Activated CD4-positive, alpha-beta memory T cell treated with anti-CD3 and anti-CD28 coated beads for 36 hours (primary cell): ENCODE measurements around the gene COX6A2. TPM values are rescaled to one million over a fixed set of nuclear protein-coding genes. Genes with fewer than 3 reads are reported as not detected.

Source experiments
- CTCF ChIA-PET: fragments of 350-600 bp; sonication (Branson Sonifier 250); formaldehyde crosslinking; loops from one replicate; lab custom pipeline; 2021; ENCODE audit warnings: antibody characterized with exemption, inconsistent platforms; lab: Charles Lee
- POLR2A ChIA-PET: fragments of 350-600 bp; sonication (Branson Sonifier 250); formaldehyde crosslinking; loops from one replicate; lab custom pipeline; 2021; ENCODE audit warnings: antibody characterized with exemption; lab: Charles Lee
- DNase-seq: peaks from one replicate; pipeline ENCODE4 v3.0.0-alpha.2; 2020
- H3K27ac Mint-ChIP-seq: one replicate; pipeline ENCODE4 v1.8.0; 2021; ENCODE audit warnings: mixed read lengths
- H3K27me3 Mint-ChIP-seq: one replicate; pipeline ENCODE4 v1.8.0; 2021; ENCODE audit warnings: mixed read lengths
- H3K36me3 Mint-ChIP-seq: one replicate; pipeline ENCODE4 v1.8.0; 2021; ENCODE audit warnings: mixed read lengths
- H3K4me1 Mint-ChIP-seq: one replicate; pipeline ENCODE4 v1.8.0; 2021; ENCODE audit warnings: low read depth, mixed read lengths
- H3K4me3 Mint-ChIP-seq: one replicate; pipeline ENCODE4 v1.8.0; 2021; ENCODE audit warnings: mild to moderate bottlenecking, mixed read lengths
- H3K9me3 Mint-ChIP-seq: one replicate; pipeline ENCODE4 v1.8.0; 2021; ENCODE audit warnings: mixed read lengths
- intact Hi-C: fragments of 100-400 bp; cut with micrococcal nuclease; formaldehyde crosslinking; loops from one replicate; pipeline ENCODE4 v1.15.1; 2023
- total RNA-seq, 2 experiments: library from RNA; stranded (reverse); gene quantifications; one replicate each; pipeline ENCODE4 v1.2.3, GENCODE V29; 2021

Gene COX6A2
- total RNA-seq, 2 experiments from 2014 or later, result not detected

GRCh38 chr16:31459687-31460581 is 31.8 kb upstream of the COX6A2 start:
- DNase-seq, result peak; percentile 100
- POLR2A ChIA-PET, result interaction anchor here (0.6 to 3.8 kb wide), 15 partner anchors 16 to 417 kb away, joined by 3 to 18 read pairs (median 4); partner anchors contain the start of genes FUS, RUSF1, ZNF267 and ZNF646
- CTCF ChIA-PET, result interaction anchor here (0.6 to 4.1 kb wide), 32 partner anchors 8 to 506 kb away, joined by 3 to 41 read pairs (median 4); partner anchors contain the start of genes RUSF1 and ZNF843

GRCh38 chr16:31458844-31459686 is 30.9 kb upstream of the COX6A2 start, which contains the start of gene ARMC5:
Gene ARMC5, plus strand, starts transcription at chr16:31459501. Its CDS starts 24 bp downstream, at chr16:31459525.
- ChIA-PET CTCF (interaction anchor here (1.0 to 4.1 kb wide), 12 partner anchors 11 to 505 kb away, joined by 3 to 41 read pairs (median 9); partner anchors contain the start of genes RUSF1 and ZNF843), POLR2A (interaction anchor here (0.7 to 3.8 kb wide), 14 partner anchors 15 to 418 kb away, joined by 3 to 18 read pairs (median 4); partner anchors contain the start of genes FUS, ZNF267, ZNF646 and ZNF668)
- Mint-ChIP-seq H3K4me1 (peaks cover 48% of the 10 kb centered on the region), H3K27ac (peak within 1 kb of the TSS; percentile 94), H3K36me3 (peaks cover 13% of the 10 kb centered on the region), H3K9me3 (no peaks in the 10 kb centered on the region), H3K27me3 (no peaks in the 10 kb centered on the region), H3K4me3 (peak within 1 kb of the TSS; percentile 87)
- peak; percentile 98 for DNase-seq
- intact Hi-C loops, result loop anchor here (1.0 to 5.0 kb wide), 7 partner anchors 242 to 802 kb away; partner anchors contain the start of genes FBRS, ZNF646 and ZNF668

More at GRCh38 chr16:31459687-31460581, 31.8 kb upstream of the COX6A2 start:
- intact Hi-C loops, result loop anchor here (1.0 to 5.0 kb wide), 9 partner anchors 17 to 803 kb away; partner anchors contain the start of genes FBRS, RUSF1, ZNF646 and ZNF668
- H3K4me3 Mint-ChIP-seq, result peak overlapping the region; percentile 87
- no peaks in the 10 kb centered on the region for H3K9me3 Mint-ChIP-seq
- peaks cover 14% of the 10 kb centered on the region for H3K36me3 Mint-ChIP-seq
- H3K27me3 Mint-ChIP-seq, result no peaks in the 10 kb centered on the region
- peak overlapping the region; percentile 94 for H3K27ac Mint-ChIP-seq
- peaks cover 44% of the 10 kb centered on the region for H3K4me1 Mint-ChIP-seq

GRCh38 chr16:31458073-31458843 is 30.1 kb upstream of the COX6A2 start:
- H3K4me3 Mint-ChIP-seq, result peak overlapping the region; percentile 83
- H3K27ac Mint-ChIP-seq, result peak overlapping the region; percentile 94
- peak; percentile 72 for DNase-seq
- POLR2A ChIA-PET, result interaction anchor here (0.9 to 3.8 kb wide), 11 partner anchors 14 to 419 kb away, joined by 3 to 18 read pairs (median 4); partner anchors contain the start of genes FUS, RUSF1 and ZNF267
- intact Hi-C loops, result loop anchor here (2.0 to 5.0 kb wide), 3 partner anchors 243 to 801 kb away; partner anchors contain the start of gene FBRS
- H3K9me3 Mint-ChIP-seq, result no peaks in the 10 kb centered on the region
- H3K4me1 Mint-ChIP-seq, result peaks cover 53% of the 10 kb centered on the region
- CTCF ChIA-PET, result interaction anchor here (0.9 to 4.1 kb wide), 11 partner anchors 15 to 505 kb away, joined by 3 to 41 read pairs (median 6); partner anchors contain the start of genes RUSF1 and ZNF843
- peaks cover 13% of the 10 kb centered on the region for H3K36me3 Mint-ChIP-seq
- no peaks in the 10 kb centered on the region for H3K27me3 Mint-ChIP-seq

- Mint-ChIP-seq H3K27ac (no peak overlapping the region), H3K9me3 (no peaks in the 10 kb centered on the region), H3K36me3 (peaks cover 13% of the 10 kb centered on the region), H3K4me3 (peak overlapping the region; percentile 26), H3K4me1 (peaks cover 53% of the 10 kb centered on the region), H3K27me3 (no peaks in the 10 kb centered on the region)
- intact Hi-C loops, result loop anchor here (5.0 kb wide), 2 partner anchors 260 to 800 kb away; partner anchors contain the start of gene FBRS
- ChIA-PET CTCF (interaction anchor here (1.4 to 3.4 kb wide), 5 partner anchors 14 to 412 kb away, joined by 5 to 17 read pairs (median 11); partner anchors contain the start of gene ZNF843), POLR2A (interaction anchor here (2.3 kb wide), 1 partner anchor 14 kb away, joined by 6 read pairs; the partner anchor contains the start of gene ZNF843)
- no peak for DNase-seq
Measured at GRCh38 chr16:31456988-31457360, 28.8 kb upstream of the COX6A2 start.

GRCh38 chr16:31455601-31456314 is 27.6 kb upstream of the COX6A2 start:
- intact Hi-C loops, result loop anchor here (5.0 kb wide), 2 partner anchors 262 to 798 kb away; partner anchors contain the start of gene FBRS
- CTCF ChIA-PET, result interaction anchor here (0.6 to 3.4 kb wide), 8 partner anchors 13 to 413 kb away, joined by 3 to 17 read pairs (median 5); partner anchors contain the start of gene ZNF843
- peak overlapping the region; percentile 23 for H3K27ac Mint-ChIP-seq
- H3K27me3 Mint-ChIP-seq, result no peaks in the 10 kb centered on the region
- POLR2A ChIA-PET, result interaction anchor here (0.9 to 2.3 kb wide), 2 partner anchors 13 to 257 kb away, joined by 3 to 6 read pairs; partner anchors contain the start of gene ZNF843
- H3K9me3 Mint-ChIP-seq, result no peaks in the 10 kb centered on the region
- DNase-seq, result peak; percentile 58
- peaks cover 52% of the 10 kb centered on the region for H3K4me1 Mint-ChIP-seq
- H3K36me3 Mint-ChIP-seq, result peaks cover 13% of the 10 kb centered on the region
- H3K4me3 Mint-ChIP-seq, result peak overlapping the region; percentile 41

GRCh38 chr16:31453255-31454204 is 25.4 kb upstream of the COX6A2 start:
- H3K27me3 Mint-ChIP-seq, result no peaks in the 10 kb centered on the region
- intact Hi-C loops, result no loop called here
- ChIA-PET CTCF (interaction anchor here (3.2 kb wide), 1 partner anchor 10 kb away, joined by 16 read pairs; the partner anchor contains the start of gene ZNF843), POLR2A (no interaction called here)
- no peak for DNase-seq
- no peaks in the 10 kb centered on the region for H3K9me3 Mint-ChIP-seq
- H3K4me1 Mint-ChIP-seq, result peaks cover 44% of the 10 kb centered on the region
- H3K36me3 Mint-ChIP-seq, result peaks cover 13% of the 10 kb centered on the region
- no peak overlapping the region for H3K4me3 Mint-ChIP-seq
- H3K27ac Mint-ChIP-seq, result no peak overlapping the region

GRCh38 chr16:31452631-31453106 is 24.5 kb upstream of the COX6A2 start:
- H3K27me3 Mint-ChIP-seq, result no peaks in the 10 kb centered on the region
- peak overlapping the region; percentile 12 for H3K27ac Mint-ChIP-seq
- H3K4me3 Mint-ChIP-seq, result no peak overlapping the region
- peaks cover 38% of the 10 kb centered on the region for H3K4me1 Mint-ChIP-seq
- H3K9me3 Mint-ChIP-seq, result no peaks in the 10 kb centered on the region
- ChIA-PET POLR2A (interaction anchor here (0.6 kb wide), 1 partner anchor 38 kb away, joined by 3 read pairs; no protein-coding TSS in a partner anchor), CTCF (interaction anchor here (1.8 to 3.2 kb wide), 2 partner anchors 8 to 9 kb away, joined by 8 to 16 read pairs; partner anchors contain the start of gene ZNF843)
- intact Hi-C loops, result no loop called here
- H3K36me3 Mint-ChIP-seq, result peaks cover 6% of the 10 kb centered on the region
- no peak for DNase-seq

GRCh38 chr16:31451681-31452351 is 23.7 kb upstream of the COX6A2 start:
- peak; percentile 34 for DNase-seq
- ChIA-PET CTCF (interaction anchor here (1.8 to 3.2 kb wide), 2 partner anchors 9 kb away, joined by 8 to 16 read pairs; partner anchors contain the start of gene ZNF843), POLR2A (no interaction called here)
- Mint-ChIP-seq H3K4me3 (no peak overlapping the region), H3K27me3 (no peaks in the 10 kb centered on the region), H3K36me3 (peaks cover 2% of the 10 kb centered on the region), H3K4me1 (peaks cover 30% of the 10 kb centered on the region), H3K27ac (no peak overlapping the region), H3K9me3 (no peaks in the 10 kb centered on the region)
- intact Hi-C loops, result no loop called here
